ENCODE data around the gene NRL. TPM values are rescaled to one million over a fixed set of nuclear protein-coding genes. Genes with fewer than 3 reads are reported as not detected.

NRL gene
- total and polyA plus RNA-seq, 9 of the 15 experiments (the other 6 are each of a cell fraction or from before 2014, with no cell fraction given): 0.07 to 2.7 (median 1.4) TPM; not detected in 1

DNA sequence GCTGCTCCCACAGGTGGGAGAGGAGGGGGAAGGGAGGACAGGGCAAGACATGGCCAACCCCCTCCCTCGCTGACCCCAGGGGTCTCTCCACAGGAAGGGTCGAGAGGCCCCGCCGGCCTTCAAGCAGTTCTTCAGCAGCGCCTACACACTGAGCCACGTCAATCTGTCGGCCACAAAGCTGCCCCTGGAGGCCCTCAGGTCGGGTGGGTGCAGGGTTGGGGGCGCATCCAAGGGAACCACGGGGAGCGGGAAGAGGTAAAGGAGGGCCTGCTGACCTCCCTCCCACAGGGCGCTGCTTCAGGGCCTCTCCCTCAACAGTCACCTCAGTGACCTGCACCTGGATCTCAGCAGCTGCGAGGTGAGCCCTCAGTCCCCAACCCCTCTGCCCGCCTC lies 56.9 kb downstream of the NRL start:
- Histone ChIP-seq H3K27ac (ENCODE audit: extremely low read depth, low read depth, low read length) (no peak overlapping the region), H3K9me1 (ENCODE audit: control insufficient read depth, insufficient read depth, low read length) (no peaks in the 10 kb centered on the region), H3K4me3 (no peak overlapping the region), H3K79me2 (ENCODE audit: control insufficient read depth, insufficient read depth, low read length) (no peaks in the 10 kb centered on the region), H3K4me2 (ENCODE audit: insufficient read depth, low read length) (no peak overlapping the region), H3K4me1 (replicated peaks in 1 of 2; ENCODE audit: control insufficient read depth in 2 of 2, insufficient read depth in 2 of 2, low read length in 2 of 2) (peaks cover 5 to 9% of the 10 kb centered on the region in 2 experiments; a peak in 3 of 5 replicates), H3K9ac (ENCODE audit: insufficient read depth in 1 of 2, low read depth in 2 of 2, low read length in 2 of 2) (peak overlapping the region in 1 of 2 experiments; percentile 45; a peak in 1 of 4 replicates), H4K20me1 (replicated peaks; ENCODE audit: control insufficient read depth, insufficient read depth, low read length) (no peaks in the 10 kb centered on the region; the same call in 1 of the 2 replicates), H2AFZ (ENCODE audit: low read depth, low read length) (no peak overlapping the region), H3K36me3 (ENCODE audit: control insufficient read depth, insufficient read depth, low read length) (no peaks in the 10 kb centered on the region), H3K9me3 (replicated peaks; ENCODE audit: control insufficient read depth, insufficient read depth, low read depth, low read length) (no peaks in the 10 kb centered on the region), H3K27me3 (ENCODE audit: control insufficient read depth in 2 of 2, insufficient read depth in 2 of 2, low read length in 2 of 2) (peaks cover 0 to 22% of the 10 kb centered on the region in 2 experiments; a peak in 2 of 5 replicates)
- TF ChIP-seq PPARD (CRISPR knock-in tag; IDR thresholded peaks at IDR 0.05): no peak
- TF ChIP-seq L3MBTL2 (IDR thresholded peaks at IDR 0.05): no peak
- no peak for TF ChIP-seq ZNF75A (CRISPR knock-in tag; IDR thresholded peaks at IDR 0.05)
- TF ChIP-seq, protein P1, sequence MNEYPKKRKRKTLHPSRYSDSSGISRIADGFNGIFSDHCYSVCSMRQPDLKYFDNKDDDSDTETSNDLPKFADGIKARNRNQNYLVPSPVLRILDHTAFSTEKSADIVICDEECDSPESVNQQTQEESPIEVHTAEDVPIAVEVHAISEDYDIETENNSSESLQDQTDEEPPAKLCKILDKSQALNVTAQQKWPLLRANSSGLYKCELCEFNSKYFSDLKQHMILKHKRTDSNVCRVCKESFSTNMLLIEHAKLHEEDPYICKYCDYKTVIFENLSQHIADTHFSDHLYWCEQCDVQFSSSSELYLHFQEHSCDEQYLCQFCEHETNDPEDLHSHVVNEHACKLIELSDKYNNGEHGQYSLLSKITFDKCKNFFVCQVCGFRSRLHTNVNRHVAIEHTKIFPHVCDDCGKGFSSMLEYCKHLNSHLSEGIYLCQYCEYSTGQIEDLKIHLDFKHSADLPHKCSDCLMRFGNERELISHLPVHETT (CRISPR knock-in tag; conservative IDR thresholded peaks at IDR 0.05 in 1 of 2, IDR thresholded peaks at IDR 0.05 in 1 of 2): no peak
- TF ChIP-seq SMARCA4 (IDR thresholded peaks at IDR 0.05): no peak
- no peak for TF ChIP-seq NR1H2 (CRISPR knock-in tag; IDR thresholded peaks at IDR 0.05)
- TF ChIP-seq, protein P2, sequence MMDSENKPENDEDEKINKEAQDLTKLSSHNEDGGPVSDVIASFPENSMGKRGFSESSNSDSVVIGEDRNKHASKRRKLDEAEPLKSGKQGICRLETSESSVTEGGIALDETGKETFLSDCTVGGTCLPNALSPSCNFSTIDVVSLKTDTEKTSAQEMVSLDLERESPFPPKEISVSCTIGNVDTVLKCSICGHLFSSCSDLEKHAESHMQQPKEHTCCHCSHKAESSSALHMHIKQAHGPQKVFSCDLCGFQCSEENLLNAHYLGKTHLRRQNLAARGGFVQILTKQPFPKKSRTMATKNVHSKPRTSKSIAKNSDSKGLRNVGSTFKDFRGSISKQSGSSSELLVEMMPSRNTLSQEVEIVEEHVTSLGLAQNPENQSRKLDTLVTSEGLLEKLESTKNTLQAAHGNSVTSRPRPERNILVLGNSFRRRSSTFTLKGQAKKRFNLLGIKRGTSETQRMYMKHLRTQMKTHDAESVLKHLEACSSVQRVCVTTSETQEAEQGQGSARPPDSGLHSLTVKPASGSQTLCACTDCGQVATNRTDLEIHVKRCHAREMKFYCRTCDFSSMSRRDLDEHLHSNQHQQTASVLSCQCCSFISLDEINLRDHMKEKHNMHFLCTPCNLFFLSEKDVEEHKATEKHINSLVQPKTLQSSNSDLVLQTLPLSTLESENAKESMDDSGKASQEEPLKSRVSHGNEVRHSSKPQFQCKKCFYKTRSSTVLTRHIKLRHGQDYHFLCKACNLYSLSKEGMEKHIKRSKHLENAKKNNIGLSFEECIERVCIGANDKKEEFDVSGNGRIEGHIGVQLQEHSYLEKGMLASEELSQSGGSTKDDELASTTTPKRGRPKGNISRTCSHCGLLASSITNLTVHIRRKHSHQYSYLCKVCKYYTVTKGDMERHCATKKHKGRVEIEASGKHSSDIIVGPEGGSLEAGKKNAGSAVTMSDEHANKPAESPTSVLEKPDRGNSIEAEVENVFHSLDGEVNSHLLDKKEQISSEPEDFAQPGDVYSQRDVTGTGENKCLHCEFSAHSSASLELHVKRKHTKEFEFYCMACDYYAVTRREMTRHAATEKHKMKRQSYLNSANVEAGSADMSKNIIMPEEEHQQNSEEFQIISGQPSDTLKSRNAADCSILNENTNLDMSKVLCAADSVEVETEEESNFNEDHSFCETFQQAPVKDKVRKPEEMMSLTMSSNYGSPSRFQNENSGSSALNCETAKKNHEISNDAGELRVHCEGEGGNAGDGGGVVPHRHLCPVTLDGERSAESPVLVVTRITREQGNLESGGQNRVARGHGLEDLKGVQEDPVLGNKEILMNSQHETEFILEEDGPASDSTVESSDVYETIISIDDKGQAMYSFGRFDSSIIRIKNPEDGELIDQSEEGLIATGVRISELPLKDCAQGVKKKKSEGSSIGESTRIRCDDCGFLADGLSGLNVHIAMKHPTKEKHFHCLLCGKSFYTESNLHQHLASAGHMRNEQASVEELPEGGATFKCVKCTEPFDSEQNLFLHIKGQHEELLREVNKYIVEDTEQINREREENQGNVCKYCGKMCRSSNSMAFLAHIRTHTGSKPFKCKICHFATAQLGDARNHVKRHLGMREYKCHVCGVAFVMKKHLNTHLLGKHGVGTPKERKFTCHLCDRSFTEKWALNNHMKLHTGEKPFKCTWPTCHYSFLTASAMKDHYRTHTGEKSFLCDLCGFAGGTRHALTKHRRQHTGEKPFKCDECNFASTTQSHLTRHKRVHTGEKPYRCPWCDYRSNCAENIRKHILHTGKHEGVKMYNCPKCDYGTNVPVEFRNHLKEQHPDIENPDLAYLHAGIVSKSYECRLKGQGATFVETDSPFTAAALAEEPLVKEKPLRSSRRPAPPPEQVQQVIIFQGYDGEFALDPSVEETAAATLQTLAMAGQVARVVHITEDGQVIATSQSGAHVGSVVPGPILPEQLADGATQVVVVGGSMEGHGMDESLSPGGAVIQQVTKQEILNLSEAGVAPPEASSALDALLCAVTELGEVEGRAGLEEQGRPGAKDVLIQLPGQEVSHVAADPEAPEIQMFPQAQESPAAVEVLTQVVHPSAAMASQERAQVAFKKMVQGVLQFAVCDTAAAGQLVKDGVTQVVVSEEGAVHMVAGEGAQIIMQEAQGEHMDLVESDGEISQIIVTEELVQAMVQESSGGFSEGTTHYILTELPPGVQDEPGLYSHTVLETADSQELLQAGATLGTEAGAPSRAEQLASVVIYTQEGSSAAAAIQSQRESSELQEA (IDR thresholded peaks at IDR 0.05; ENCODE audit: low read depth): no peak
- no peak for TF ChIP-seq IFI16 (CRISPR knock-in tag; IDR thresholded peaks at IDR 0.05)
- no peak for TF ChIP-seq ZNF124 (CRISPR knock-in tag; IDR thresholded peaks at IDR 0.05)
- TF ChIP-seq SPI1 (IDR thresholded peaks at IDR 0.05; ENCODE audit: borderline replicate concordance, low read depth, low read length): no peak
- no peak for TF ChIP-seq RUNX1 (IDR thresholded peaks at IDR 0.05; ENCODE audit: low read depth)
- TF ChIP-seq CBX8 (IDR thresholded peaks at IDR 0.05; ENCODE audit: borderline replicate concordance, extremely low read depth, low read depth, low read length, poor library complexity, severe bottlenecking): no peak
- no peak for TF ChIP-seq ZNF217 (CRISPR knock-in tag; IDR thresholded peaks at IDR 0.05)
- peak; percentile 11 for ATAC-seq
- ChIA-PET CTCF (ENCODE audit: low intra/inter-chr PET ratio) (interaction anchor here (0.5 to 1.6 kb wide), 8 partner anchors 24 to 240 kb away, joined by 3 to 10 read pairs (median 4); no protein-coding TSS in a partner anchor), POLR2A (interaction anchor here (0.8 to 3.6 kb wide), 5 partner anchors 12 to 56 kb away, joined by 3 to 12 read pairs (median 5); partner anchors contain the start of gene DCAF11)
- intact Hi-C loops (cut with micrococcal nuclease) (loop anchor here (1.0 kb wide), 3 partner anchors 32 to 239 kb away; no protein-coding TSS in a partner anchor), in situ Hi-C loops (cut with MboI) (loop anchor here (5.0 to 10.0 kb wide), 2 partner anchors 34 to 377 kb away; partner anchors contain the start of gene PCK2)
- DNase-seq (ENCODE audit: extremely low read depth in 1 of 4, low spot score in 3 of 4): no peak
- 20% methylated on average over 6 of the region's 14 CpGs for WGBS (ENCODE audit: insufficient coverage, low coverage, missing lambda C conversion rate)
- FAIRE-seq: no peak
- BruUV-seq (replicated peaks): no TSS peak
